Measurements from ENCODE around the gene PRR5L. TPM values are rescaled to one million over a fixed set of nuclear protein-coding genes. Genes with fewer than 3 reads are reported as not detected.

Gene PRR5L
- total RNA-seq, 1 experiment from 2014 or later: 39.3 TPM

- no peak for DNase-seq (ENCODE audit: low read depth)
Measured at GRCh38 chr11:36399236-36399635, 103.1 kb downstream of the PRR5L start.

- DNase-seq (ENCODE audit: low read depth): no peak
Measured at GRCh38 chr11:36399745-36400144, 103.7 kb downstream of the PRR5L start.

- no peak for DNase-seq (ENCODE audit: low read depth)
Measured at GRCh38 chr11:36400766-36401455, 104.8 kb downstream of the PRR5L start.

GRCh38 chr11:36402568-36403170, 106.6 kb downstream of the PRR5L start:
- no peak for DNase-seq (ENCODE audit: low read depth)

- no peak for DNase-seq (ENCODE audit: low read depth)
Measured at GRCh38 chr11:36403661-36404060, 107.6 kb downstream of the PRR5L start.

- no peak for DNase-seq (ENCODE audit: low read depth)
Measured at GRCh38 chr11:36404831-36405230, 108.7 kb downstream of the PRR5L start.

- DNase-seq (ENCODE audit: low read depth): peak; percentile 40
Measured at GRCh38 chr11:36405585-36406367, 109.7 kb downstream of the PRR5L start.

- DNase-seq (ENCODE audit: low read depth): no peak
Measured at GRCh38 chr11:36407356-36407755, 111.3 kb downstream of the PRR5L start.

- DNase-seq (ENCODE audit: low read depth): no peak
Measured at GRCh38 chr11:36408498-36409136, 112.5 kb downstream of the PRR5L start.

GRCh38 chr11:36409152-36409816, 113.2 kb downstream of the PRR5L start:
- DNase-seq (ENCODE audit: low read depth): peak; percentile 78

- DNase-seq (ENCODE audit: low read depth): no peak
Measured at GRCh38 chr11:36411202-36411640, 115.1 kb downstream of the PRR5L start.

- no peak for DNase-seq (ENCODE audit: low read depth)
Measured at GRCh38 chr11:36412781-36413383, 116.8 kb downstream of the PRR5L start.

GRCh38 chr11:36417154-36417553, 121.1 kb downstream of the PRR5L start:
- no peak for DNase-seq (ENCODE audit: low read depth)

GRCh38 chr11:36419791-36420424, 123.8 kb downstream of the PRR5L start:
- DNase-seq (ENCODE audit: low read depth): no peak

- no peak for DNase-seq (ENCODE audit: low read depth)
Measured at GRCh38 chr11:36421546-36422155, 125.6 kb downstream of the PRR5L start.

GRCh38 chr11:36425561-36426081, 129.5 kb downstream of the PRR5L start:
- no peak for DNase-seq (ENCODE audit: low read depth)

- no peak for DNase-seq (ENCODE audit: low read depth)
Measured at GRCh38 chr11:36426226-36426848, 130.2 kb downstream of the PRR5L start.

- DNase-seq (ENCODE audit: low read depth): no peak
Measured at GRCh38 chr11:36427079-36427478, 131.0 kb downstream of the PRR5L start.

- DNase-seq (ENCODE audit: low read depth): no peak
Measured at GRCh38 chr11:36427876-36428275, 131.8 kb downstream of the PRR5L start.

Measured in HT1080 (cell line).